K562 (cell line): ENCODE results near the gene GABBR1. TPM values are rescaled to one million over a fixed set of nuclear protein-coding genes. Genes with fewer than 3 reads are reported as not detected.

Source experiments
- CBX2 ChIP-seq: fragments of 200-600 bp; sonication (generic); IDR thresholded peaks from one replicate; pipeline ENCODE4 v1.6.1; 2012; ENCODE audit warnings: mild to moderate bottlenecking, low read length, inconsistent platforms; ENCODE audit not compliant: insufficient read depth, poor library complexity, severe bottlenecking
- CGGBP1 ChIP-seq: fragments of 250-450 bp; sonication (Bioruptor Pico); IDR thresholded peaks from 2 replicates; pipeline ENCODE4 v1.9.0; 2021; ENCODE audit warnings: mild to moderate bottlenecking
- HDAC1 ChIP-seq, 2 experiments: fragments of 450-650 bp; IDR thresholded peaks; 2 replicates each; pipeline ENCODE4 v1.6.1; 2016 to 2017; ENCODE audit warnings: inconsistent platforms in 1 of 2, mild to moderate bottlenecking in 1 of 2, moderate library complexity in 1 of 2
- HMGN3 ChIP-seq: IDR thresholded peaks from 2 replicates; pipeline ENCODE4 v1.6.1; 2011; ENCODE audit warnings: borderline replicate concordance, low read depth, mild to moderate bottlenecking, mixed read lengths, low read length; ENCODE audit not compliant: insufficient read length; ENCODE audit errors: extremely low read depth
- VEZF1 ChIP-seq: fragments of 200-800 bp; sonication (Bioruptor generic); IDR thresholded peaks from 2 replicates; pipeline ENCODE4 v1.6.1; 2017; ENCODE audit warnings: missing genetic modification characterization, missing compliant biosample characterization
- ZNF253 ChIP-seq: fragments of 250-450 bp; sonication (Bioruptor Pico); conservative IDR thresholded peaks from 2 replicates; pipeline ENCODE4 v1.6.1; 2021; ENCODE audit warnings: mild to moderate bottlenecking
- polyA plus RNA-seq, 8 experiments: library from polyadenylated mRNA; depleted of rRNA in 4 of 8; stranded (reverse) in 5 of 8; unstranded in 3 of 8; fragments of >200 nt; fragmentation: Nextera tagmentation in 2 of 8; fragmentation: Illumina TruSeq in 1 of 8; extraction: Ambion mirVana in 2 of 8; extraction: Trizol in 1 of 8; gene quantifications; 2 replicates each; pipeline versions ENCODE4 v1.2.1 to v1.2.3, GENCODE V29; 2011 to 2014; ENCODE audit warnings: inconsistent platforms in 1 of 8, missing spikeins in 1 of 8
- total RNA-seq, 7 experiments: library from RNA; depleted of rRNA in 6 of 7; stranded (reverse); fragments of >200 nt in 6 of 7; fragmentation: Illumina TruSeq in 2 of 7; extraction: Trizol in 2 of 7; gene quantifications; 2 replicates each; pipeline versions ENCODE4 v1.2.1 to v1.2.3, GENCODE V29; 2011 to 2021; ENCODE audit warnings: low replicate concordance in 1 of 7
- TF ChIP-seq, protein P1 (sequence below): fragments of 450-650 bp; formaldehyde crosslinking; IDR thresholded peaks from 2 replicates; pipeline ENCODE4 v1.4.0; 2020; ENCODE audit warnings: mild to moderate bottlenecking, moderate library complexity

GABBR1 gene
- total and polyA plus RNA-seq, 9 of the 15 experiments (the other 6 are each of a cell fraction or from before 2014, with no cell fraction given), result 2.2 to 48.3 (median 20.8) TPM

DNA sequence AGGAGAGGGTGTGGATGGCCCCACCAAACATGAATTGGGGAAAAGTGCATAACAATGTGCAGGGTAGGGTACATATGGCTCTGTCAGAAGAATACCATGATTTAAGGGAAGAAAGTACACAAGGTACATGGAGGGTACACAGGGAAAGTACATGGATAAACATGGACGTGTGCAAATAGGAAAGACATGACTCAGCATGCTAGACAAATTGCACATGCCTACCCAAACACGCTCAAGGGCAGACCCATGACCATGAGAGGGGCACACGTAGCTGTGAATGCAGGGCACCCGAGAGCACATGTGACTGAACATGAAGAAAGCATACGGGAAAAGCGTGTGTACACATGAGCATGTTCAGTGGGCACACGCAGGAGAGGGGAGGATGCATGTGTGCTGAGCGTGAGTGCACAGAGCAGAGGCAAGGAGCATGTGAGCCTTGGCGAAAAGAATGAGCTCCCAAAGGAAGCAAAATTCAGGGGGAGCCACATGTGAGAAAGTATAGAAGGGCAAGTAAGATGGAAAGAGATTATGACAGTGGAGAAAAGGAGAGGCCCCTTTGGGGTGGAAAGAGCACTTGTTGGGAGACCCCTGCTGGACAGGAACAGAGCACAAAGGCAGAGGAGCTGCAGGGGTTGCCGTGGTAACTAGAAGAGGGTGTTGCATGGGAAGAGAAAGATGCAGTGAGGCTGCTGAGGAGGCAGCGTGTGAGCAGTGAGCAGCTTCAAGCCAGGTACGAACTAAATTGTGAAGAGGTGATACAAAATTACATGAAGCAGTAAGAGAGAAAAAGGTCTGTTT, 30.2 kb downstream of the GABBR1 start (continued):
- TF ChIP-seq ZNF253 (CRISPR knock-in tag) (no peak), HMGN3 (no peak), HDAC1 (IDR thresholded peaks at IDR 0.05) (peak in 1 of 2 experiments; percentile 27; a peak in 1 of 4 replicates), CGGBP1 (no peak), VEZF1 (CRISPR knock-in tag) (no peak), CBX2 (no peak)
- TF ChIP-seq, protein P1, sequence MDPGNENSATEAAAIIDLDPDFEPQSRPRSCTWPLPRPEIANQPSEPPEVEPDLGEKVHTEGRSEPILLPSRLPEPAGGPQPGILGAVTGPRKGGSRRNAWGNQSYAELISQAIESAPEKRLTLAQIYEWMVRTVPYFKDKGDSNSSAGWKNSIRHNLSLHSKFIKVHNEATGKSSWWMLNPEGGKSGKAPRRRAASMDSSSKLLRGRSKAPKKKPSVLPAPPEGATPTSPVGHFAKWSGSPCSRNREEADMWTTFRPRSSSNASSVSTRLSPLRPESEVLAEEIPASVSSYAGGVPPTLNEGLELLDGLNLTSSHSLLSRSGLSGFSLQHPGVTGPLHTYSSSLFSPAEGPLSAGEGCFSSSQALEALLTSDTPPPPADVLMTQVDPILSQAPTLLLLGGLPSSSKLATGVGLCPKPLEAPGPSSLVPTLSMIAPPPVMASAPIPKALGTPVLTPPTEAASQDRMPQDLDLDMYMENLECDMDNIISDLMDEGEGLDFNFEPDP (CRISPR knock-in tag), result no peak
- TF ChIP-seq, all 486 proteins: peak for 15
